HS-5 (cell line): ENCODE data around the gene ZMYM2.
"Not testable (repeated sequence)": the region's sequence is repeated elsewhere in the genome, so short reads cannot be mapped to it uniquely, and the experiment has no call there.

Source experiments
- DNase-seq: peaks from one replicate; pipeline ENCODE4 v3.0.0-alpha.2; 2012; ENCODE audit warnings: low read depth

ZMYM2 gene

DNA sequence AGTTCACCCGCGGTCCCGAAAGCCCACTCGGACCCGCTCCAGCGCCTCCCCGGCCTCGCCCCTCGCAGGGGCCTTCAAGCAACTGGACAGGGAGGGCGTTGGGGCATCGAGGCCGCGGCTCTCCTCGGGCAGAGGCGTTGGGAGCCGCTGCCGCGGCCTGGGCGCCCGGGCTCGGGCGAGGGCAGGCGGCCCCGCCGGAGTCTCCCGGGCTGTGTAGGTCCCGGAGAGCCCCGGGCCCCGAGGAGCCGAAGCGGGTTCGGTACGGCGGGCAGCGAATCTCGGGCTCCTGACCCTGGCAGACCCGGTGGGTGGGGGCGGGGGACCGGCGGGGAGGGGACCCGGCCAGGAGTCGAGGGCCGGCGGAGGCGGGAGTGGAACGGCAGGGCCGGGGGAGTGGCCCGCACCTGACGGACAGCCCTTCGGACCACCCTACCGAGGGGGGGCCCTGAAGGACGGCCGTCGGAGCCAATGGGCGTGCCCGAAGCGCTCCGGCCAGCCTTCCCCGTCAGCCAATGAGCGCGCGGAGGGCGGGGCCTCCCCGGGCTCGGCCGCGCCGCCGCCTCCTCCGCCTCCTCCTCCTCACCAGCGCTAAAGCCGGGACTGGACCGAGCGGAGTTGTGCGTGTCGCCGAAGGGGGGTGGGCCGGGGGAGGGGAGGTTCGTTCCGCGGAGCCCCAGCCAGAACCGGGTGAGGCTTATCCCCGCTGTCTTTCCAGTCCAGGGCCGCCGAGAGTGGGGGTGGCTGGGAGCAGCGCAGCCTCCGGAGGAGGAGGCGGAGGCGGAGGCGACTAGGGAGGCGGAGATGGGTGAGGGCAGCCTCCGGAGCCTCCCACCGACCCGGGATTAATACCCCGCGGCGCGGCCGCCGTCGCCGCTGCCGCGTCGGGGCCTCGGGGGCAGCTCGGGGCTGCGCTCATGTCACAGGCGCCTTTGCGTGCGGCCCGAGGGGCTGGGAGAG lies at the start of gene ZMYM2:
TSS of gene ZMYM2 (plus strand) at position 573 of the 957 bp plus-strand sequence. CDS start 34,346 bp downstream, outside the sequence.
- peak; percentile 42 for DNase-seq

- DNase-seq: peak; percentile 22
Observed at GRCh38 chr13:19910336-19911072, 48.0 kb upstream of the ZMYM2 start.

DNA sequence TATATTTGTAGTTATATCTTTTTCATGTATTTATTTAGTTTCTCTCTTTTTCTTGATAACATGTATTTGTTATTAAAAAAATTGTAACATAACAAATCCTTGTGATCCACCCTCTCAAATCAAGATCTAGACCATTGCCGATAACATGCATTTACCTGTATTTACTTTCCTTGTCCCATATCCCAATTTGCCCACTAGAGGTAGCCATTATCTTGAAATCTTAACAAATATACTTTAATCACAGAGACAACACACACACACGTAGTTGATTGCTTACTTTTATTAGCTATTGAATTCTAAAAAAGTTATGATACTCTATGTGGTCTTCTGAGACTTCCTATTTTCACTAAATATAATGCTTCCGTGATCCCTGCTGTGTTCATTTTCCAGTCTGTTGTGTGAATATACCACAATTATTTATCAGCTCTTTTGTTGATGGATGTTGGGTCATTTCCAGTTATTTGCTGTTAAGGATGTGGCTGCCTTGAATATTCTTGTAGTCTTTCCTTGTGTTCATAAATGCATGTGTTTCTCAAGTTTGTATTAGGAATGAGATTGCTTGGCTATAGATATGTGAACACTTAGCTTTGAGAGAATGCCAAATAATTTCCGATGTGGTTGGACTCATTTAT lies 31.3 kb upstream of the ZMYM2 start:
- no peak for DNase-seq

- no peak for DNase-seq
Observed at GRCh38 chr13:19940106-19940505, 18.4 kb upstream of the ZMYM2 start.

DNA sequence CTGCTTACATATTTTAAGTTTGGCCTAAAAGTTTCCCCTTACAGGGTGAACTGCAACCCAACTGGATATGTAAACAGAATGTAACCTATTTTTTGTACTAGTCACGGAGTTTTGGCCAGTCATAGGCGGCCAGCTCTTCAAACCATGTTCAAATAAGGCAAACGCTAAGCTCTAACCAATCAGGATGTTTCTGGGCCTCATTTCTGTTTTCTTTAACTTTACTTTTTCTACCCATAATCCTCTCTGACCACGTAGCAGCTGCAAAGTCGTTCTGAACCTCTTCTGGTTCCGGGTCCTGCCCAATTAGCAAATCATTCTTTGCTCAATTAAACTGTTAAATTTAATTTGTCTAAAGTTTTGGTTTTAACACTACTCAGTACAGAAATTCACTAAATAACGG lies 8.2 kb upstream of the ZMYM2 start:
- DNase-seq: no peak

- DNase-seq: no peak
Observed at GRCh38 chr13:19952850-19953249, 5.7 kb upstream of the ZMYM2 start.

DNA sequence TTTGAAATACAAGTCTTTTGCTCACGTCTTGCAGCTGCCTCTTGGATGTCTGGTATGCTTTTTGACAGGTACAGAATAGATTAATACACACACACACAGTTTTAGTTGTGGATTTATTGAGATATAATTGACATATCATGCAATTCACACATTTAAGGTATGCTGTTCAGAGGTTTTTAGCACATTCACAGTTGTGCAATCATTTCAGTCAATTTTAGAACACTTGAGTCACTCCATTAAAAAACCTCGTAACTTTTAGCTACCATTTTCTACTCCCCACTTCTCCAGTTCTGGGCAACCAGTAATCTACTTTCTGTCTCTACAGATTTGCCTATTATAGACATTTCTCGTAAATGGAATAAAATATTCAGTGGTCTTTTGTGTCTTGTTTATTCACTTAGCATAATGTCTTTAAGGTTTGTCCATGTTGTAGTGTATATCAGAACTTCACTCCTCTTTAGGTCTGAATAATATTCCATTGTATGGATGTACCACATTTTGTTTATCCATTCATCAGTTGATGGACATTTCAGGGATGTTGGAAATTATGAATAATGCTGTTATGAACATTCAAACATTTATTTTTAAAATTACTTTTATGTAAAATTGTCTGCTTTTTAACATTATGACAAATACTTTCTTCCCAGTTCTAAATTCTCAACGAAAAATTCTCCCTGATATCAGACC lies 2.5 kb upstream of the ZMYM2 start:
- no peak for DNase-seq

DNA sequence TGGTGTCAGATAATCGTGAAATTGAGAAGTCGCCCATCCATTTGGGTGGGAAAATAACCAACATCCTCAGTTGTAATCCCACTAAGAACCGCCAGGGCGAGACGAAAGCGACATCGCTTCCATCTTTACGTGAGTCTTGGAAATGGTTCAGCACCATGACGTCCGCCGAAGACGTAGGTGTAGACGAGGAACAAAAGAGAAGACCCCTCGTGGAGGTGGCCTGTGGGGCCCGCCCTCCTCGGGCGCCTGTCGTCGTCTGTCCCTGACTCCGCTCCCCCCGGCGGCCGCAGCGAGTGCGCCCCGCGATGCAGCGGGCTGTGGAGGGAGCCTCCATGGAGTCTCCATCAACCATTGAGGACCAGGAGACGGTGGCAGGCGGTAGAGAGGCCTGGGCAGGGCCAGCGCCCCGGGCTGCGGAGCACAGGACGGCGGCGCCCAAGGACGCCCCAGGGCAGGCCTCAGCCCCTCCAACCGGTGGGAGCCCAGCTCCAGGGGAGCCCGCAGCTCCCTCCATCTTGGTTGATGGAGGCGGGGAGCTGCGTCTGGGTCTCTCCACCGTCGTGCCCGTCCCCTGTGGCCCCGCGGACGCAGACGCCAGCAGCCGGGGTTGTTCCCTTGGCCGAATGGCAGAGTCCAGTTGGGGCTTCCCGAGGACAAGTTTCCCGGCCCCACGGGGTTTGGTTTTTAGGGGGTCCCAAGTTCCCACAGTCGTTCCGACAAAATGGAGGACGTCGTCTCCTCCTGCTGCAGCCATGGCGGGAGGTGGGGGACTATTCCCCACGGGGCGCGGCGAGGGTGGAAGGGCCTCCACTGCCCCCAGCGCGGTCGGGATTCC lies 990 bp upstream of the ZMYM2 start:
- DNase-seq: no peak

DNA sequence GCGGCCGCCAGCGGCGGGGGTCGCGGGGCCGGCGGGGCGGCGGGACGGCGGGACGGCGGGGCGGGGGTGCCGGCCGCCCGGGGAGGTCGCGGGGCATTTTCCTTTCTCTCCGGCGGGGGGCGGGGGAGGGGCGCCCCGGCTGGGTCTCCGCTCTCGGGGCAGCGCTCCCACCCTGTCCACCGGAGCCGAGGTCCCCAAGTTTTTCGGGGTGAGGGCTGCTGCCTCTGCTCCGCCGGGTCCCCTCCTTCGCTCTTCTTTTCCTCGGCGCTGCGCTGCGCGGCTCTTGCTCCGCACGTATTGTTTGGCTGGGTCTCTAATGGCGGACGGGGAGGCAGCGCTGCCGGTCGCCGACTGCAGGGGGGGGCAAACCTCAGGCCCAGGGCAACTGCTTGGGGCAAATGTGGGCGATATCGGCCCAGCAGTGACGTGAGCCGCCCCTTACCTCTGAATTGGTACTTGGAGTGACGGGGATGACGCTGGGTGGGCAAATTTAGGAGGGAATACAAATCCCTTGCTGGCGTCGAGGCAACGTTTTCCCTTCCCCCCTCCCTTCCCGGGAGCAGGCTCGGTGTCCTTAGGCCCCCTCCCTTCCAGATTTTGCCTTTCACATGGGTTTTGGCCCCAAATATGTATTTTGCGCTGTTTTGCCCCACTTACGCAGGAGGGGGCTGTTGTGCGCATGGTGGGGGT lies 759 bp downstream of the ZMYM2 start:
- DNase-seq: no peak

- peak; percentile 49 for DNase-seq
Observed at GRCh38 chr13:19959831-19960652, 1.5 kb downstream of the ZMYM2 start.

DNA sequence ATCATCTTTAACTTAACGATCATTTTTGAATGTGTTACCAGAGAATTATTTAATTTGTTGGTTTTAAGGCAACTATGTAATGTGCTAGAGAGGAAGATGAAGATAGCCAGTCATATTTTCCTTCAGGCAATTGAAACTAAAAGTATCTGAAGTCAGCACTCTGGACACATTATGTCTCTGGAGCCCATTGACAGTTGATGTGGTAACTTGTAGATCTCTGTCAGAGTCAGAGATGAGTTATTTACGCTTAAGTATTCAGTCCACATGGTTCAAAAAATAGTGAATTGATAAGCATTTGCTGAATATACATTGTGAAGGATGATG lies 2.1 kb downstream of the ZMYM2 start:
- no peak for DNase-seq

- DNase-seq: no peak
Observed at GRCh38 chr13:19961489-19961888, 3.0 kb downstream of the ZMYM2 start.

GRCh38 chr13:19961924-19962323 lies 3.4 kb downstream of the ZMYM2 start:
- no peak for DNase-seq

GRCh38 chr13:19962894-19963293 lies 4.4 kb downstream of the ZMYM2 start:
- no peak for DNase-seq

- DNase-seq: no peak
Observed at GRCh38 chr13:19967621-19968020, 9.1 kb downstream of the ZMYM2 start.

DNA sequence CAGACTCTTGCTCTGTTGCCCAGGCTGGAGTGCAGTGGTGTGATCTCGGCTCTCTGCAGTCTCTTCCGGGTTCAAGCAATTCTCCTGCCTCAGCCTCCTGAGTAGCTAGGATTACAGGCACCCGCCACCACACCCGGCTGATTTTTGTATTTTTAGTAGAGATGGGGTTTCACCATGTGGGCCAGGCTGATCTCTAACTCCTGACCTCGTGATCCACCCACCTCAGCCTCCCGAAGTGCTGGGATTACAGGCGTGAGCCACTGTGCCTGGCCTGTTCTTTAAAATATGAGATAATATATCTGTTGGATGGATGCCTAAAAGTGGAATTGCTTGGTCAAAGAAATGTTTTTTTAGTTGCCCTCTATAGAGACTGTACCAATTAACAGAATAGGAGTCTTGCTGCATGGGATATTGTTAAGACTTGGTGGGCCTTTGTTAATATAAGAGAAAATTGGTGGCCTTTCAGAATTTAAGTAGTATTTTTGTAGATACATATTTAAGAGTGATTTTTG lies 16.0 kb downstream of the ZMYM2 start:
- DNase-seq: not testable (repeated sequence)

GRCh38 chr13:19978831-19979437 lies 20.4 kb downstream of the ZMYM2 start:
- DNase-seq: no peak

DNA sequence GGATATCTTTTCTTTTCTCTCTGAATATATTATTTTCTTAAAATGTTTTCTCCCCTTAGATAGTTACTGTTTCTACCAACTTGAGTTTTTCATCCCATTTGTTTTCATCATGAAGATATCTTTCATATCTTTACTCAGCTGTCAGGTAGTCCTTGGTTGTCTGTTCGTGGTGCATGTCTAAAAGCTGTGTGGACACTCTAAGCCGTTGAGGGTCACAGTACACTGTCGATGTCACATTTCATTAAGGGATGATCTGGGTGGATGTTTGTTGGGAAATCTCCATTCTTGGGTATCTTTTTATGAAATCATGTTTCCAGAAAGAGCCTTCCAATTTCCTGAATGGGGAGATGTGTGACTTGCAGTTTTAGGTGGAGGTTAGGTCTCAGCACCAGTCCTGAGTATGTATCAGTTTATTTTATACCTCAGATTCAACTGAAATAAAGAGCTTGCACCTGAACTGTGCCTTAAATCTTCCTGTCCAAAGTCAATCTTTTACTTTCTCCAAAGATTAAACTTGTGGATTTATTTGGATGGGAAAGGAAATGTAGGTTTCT lies 23.2 kb downstream of the ZMYM2 start:
- DNase-seq: no peak
